GM23338 (cell line): ENCODE measurements around the gene ZC3H14. TPM values are rescaled to one million over a fixed set of nuclear protein-coding genes. Genes with fewer than 3 reads are reported as not detected.

Experiments used
- ATAC-seq: fragments of 200-7000 bp; cut with Tn5 transposase; 3 replicates; pipeline ENCODE4 v1.9.1; 2020
- DNase-seq: peaks from one replicate; pipeline ENCODE4 v3.0.0-alpha.2; 2015; ENCODE audit warnings: low spot score
- H2AFZ ChIP-seq: fragments of 200-600 bp; sonication (generic); 2 replicates; pipeline ENCODE4 v1.8.0; 2016; ENCODE audit warnings: antibody characterized with exemption, mild to moderate bottlenecking, moderate library complexity
- H3F3A ChIP-seq: fragments of 200-600 bp; sonication (generic); replicated peaks from 2 replicates; pipeline ENCODE4 v1.8.0; 2017; ENCODE audit warnings: antibody characterized with exemption, mixed run types, low read depth
- H3K27ac ChIP-seq: fragments of 200-600 bp; sonication (generic); 2 replicates; pipeline ENCODE4 v1.6.1; 2016; ENCODE audit warnings: low read depth
- H3K27me3 ChIP-seq: fragments of 200-600 bp; sonication (generic); 2 replicates; pipeline ENCODE4 v1.8.0; 2016; ENCODE audit warnings: mild to moderate bottlenecking, mixed run types, moderate library complexity; ENCODE audit not compliant: insufficient read depth
- H3K36me3 ChIP-seq: fragments of 200-600 bp; sonication (generic); 2 replicates; pipeline ENCODE4 v1.8.0; 2016; ENCODE audit warnings: mild to moderate bottlenecking; ENCODE audit not compliant: insufficient read depth
- H3K4me1 ChIP-seq: fragments of 200-600 bp; sonication (generic); 2 replicates; pipeline ENCODE4 v1.8.0; 2016; ENCODE audit warnings: mild to moderate bottlenecking, moderate library complexity; ENCODE audit not compliant: insufficient read depth
- H3K4me2 ChIP-seq: fragments of 200-600 bp; sonication (generic); 2 replicates; pipeline ENCODE4 v1.7.1; 2017; ENCODE audit warnings: mixed run types
- H3K4me3 ChIP-seq: fragments of 200-600 bp; sonication (generic); 2 replicates; pipeline ENCODE4 v1.6.1; 2016; ENCODE audit warnings: mixed run types
- H3K79me2 ChIP-seq: fragments of 200-600 bp; sonication (generic); replicated peaks from 2 replicates; pipeline ENCODE4 v1.8.0; 2017; ENCODE audit warnings: mild to moderate bottlenecking; ENCODE audit not compliant: insufficient read depth
- H3K9me2 ChIP-seq: fragments of 200-600 bp; sonication (generic); 2 replicates; pipeline ENCODE4 v1.8.0; 2017; ENCODE audit not compliant: insufficient read depth
- H4K20me1 ChIP-seq: fragments of 200-600 bp; sonication (generic); replicated peaks from 2 replicates; pipeline ENCODE4 v1.8.0; 2017; ENCODE audit warnings: mild to moderate bottlenecking; ENCODE audit not compliant: insufficient read depth
- H3K27ac Mint-ChIP-seq: 2 replicates; pipeline ENCODE4 v1.8.0; 2020; ENCODE audit warnings: inconsistent platforms, mild to moderate bottlenecking, moderate library complexity, mixed read lengths
- H3K27me3 Mint-ChIP-seq: 3 replicates; pipeline ENCODE4 v1.8.0; 2022; ENCODE audit warnings: low read depth, mild to moderate bottlenecking, moderate library complexity, mixed read lengths, inconsistent platforms; ENCODE audit not compliant: insufficient read depth, poor library complexity
- H3K36me3 Mint-ChIP-seq: 3 replicates; pipeline ENCODE4 v1.8.0; 2021; ENCODE audit warnings: low read depth, mild to moderate bottlenecking, inconsistent platforms, moderate library complexity, mixed read lengths
- H3K4me1 Mint-ChIP-seq: 3 replicates; pipeline ENCODE4 v1.8.0; 2020; ENCODE audit warnings: mild to moderate bottlenecking, inconsistent platforms, mixed read lengths
- H3K4me3 Mint-ChIP-seq: 3 replicates; pipeline ENCODE4 v1.8.0; 2021; ENCODE audit warnings: moderate library complexity, mild to moderate bottlenecking, inconsistent platforms, mixed read lengths
- H3K9me3 Mint-ChIP-seq: 3 replicates; pipeline ENCODE4 v1.8.0; 2020; ENCODE audit warnings: moderate library complexity, mild to moderate bottlenecking, inconsistent platforms, mixed read lengths
- CREB1 ChIP-seq: fragments of 250-450 bp; sonication (Bioruptor Pico); IDR thresholded peaks from 2 replicates; pipeline ENCODE4 v1.5.0; 2020; ENCODE audit warnings: low read depth, mild to moderate bottlenecking, moderate library complexity
- EZH2 ChIP-seq: fragments of 200-600 bp; sonication (generic); IDR thresholded peaks from one replicate; pipeline ENCODE4 v1.8.0; 2017; ENCODE audit warnings: antibody characterized with exemption, mild to moderate bottlenecking, low read depth; ENCODE audit not compliant: unreplicated experiment
- EZH2phosphoT487 ChIP-seq: fragments of 200-600 bp; sonication (generic); IDR thresholded peaks from one replicate; pipeline ENCODE4 v1.8.1; 2018; ENCODE audit warnings: antibody characterized with exemption; ENCODE audit not compliant: unreplicated experiment
- JUNB ChIP-seq: IDR thresholded peaks from one replicate; pipeline ENCODE4 v1.6.1; 2016; ENCODE audit warnings: antibody characterized with exemption; ENCODE audit not compliant: unreplicated experiment
- NANOG ChIP-seq: IDR thresholded peaks from 2 replicates; pipeline ENCODE4 v1.6.1; 2016; ENCODE audit warnings: antibody characterized with exemption, borderline replicate concordance
- POLR2AphosphoS5 ChIP-seq: IDR thresholded peaks from 2 replicates; pipeline ENCODE4 v1.6.1; 2016; ENCODE audit warnings: antibody characterized with exemption, low read depth
- STAT1 ChIP-seq: IDR thresholded peaks from one replicate; pipeline ENCODE4 v1.6.1; 2016; ENCODE audit warnings: antibody characterized with exemption; ENCODE audit not compliant: unreplicated experiment
- ZNF114 ChIP-seq: fragments of 250-450 bp; sonication (Bioruptor Pico); IDR thresholded peaks from 2 replicates; pipeline ENCODE4 v1.5.0; 2020; ENCODE audit warnings: mild to moderate bottlenecking, moderate library complexity
- ZNF331 ChIP-seq: fragments of 250-450 bp; sonication (Bioruptor Pico); IDR thresholded peaks from 2 replicates; pipeline ENCODE4 v1.5.0; 2020; ENCODE audit warnings: low read depth, mild to moderate bottlenecking, moderate library complexity
- polyA plus RNA-seq: library from polyadenylated mRNA; unstranded; fragments of >200 nt; fragmentation: Nextera tagmentation; extraction: Ambion mirVana; gene quantifications from 2 replicates; pipeline ENCODE4 v1.2.1, GENCODE V29; 2016
- total RNA-seq: library from RNA; depleted of rRNA; stranded (reverse); fragments of >200 nt; shearing (Covaris generic); gene quantifications from 2 replicates; pipeline ENCODE4 v1.2.3, GENCODE V29; 2014
- TF ChIP-seq, protein P1 (sequence below): IDR thresholded peaks from one replicate; pipeline ENCODE4 v1.6.1; 2018; ENCODE audit warnings: antibody characterized with exemption; ENCODE audit not compliant: unreplicated experiment
- TF ChIP-seq, protein P2 (sequence below): IDR thresholded peaks from 2 replicates; pipeline ENCODE4 v1.6.1; 2016; ENCODE audit warnings: antibody characterized with exemption
- TF ChIP-seq, protein P3 (sequence below), 2 experiments: fragments of 200-600 bp in 1 of 2; sonication (generic) in 1 of 2; conservative IDR thresholded peaks; 2 replicates each; pipeline versions ENCODE4 v1.5.1 to v1.6.1; 2016 to 2017; ENCODE audit warnings: antibody characterized with exemption in 2 of 2, low read depth in 2 of 2, mild to moderate bottlenecking in 2 of 2, moderate library complexity in 1 of 2

ZC3H14 gene
- total and polyA plus RNA-seq, 2 experiments from 2014 or later = 63.2 to 87.9 TPM

DNA sequence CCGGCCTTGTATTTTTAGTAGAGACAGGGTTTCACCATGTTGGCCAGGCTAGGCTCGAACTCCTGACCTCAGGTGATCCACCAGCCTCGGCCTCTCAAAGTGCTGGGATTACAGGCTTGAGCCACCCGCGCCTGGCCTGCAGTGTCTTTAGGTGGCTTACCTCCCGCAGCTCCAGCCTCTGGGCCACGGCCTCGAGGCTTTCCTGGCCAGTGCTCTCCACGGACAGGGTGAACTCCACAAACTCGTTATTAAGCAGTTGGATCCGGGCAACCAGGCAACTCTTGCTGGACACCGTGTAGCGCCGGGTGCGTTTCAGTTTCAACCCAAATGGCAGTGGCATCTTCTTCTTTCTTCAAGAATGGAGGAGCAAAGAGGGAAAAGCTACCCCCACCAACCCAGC, 12.8 kb upstream of the ZC3H14 start (continued):
- TF ChIP-seq, protein P1, sequence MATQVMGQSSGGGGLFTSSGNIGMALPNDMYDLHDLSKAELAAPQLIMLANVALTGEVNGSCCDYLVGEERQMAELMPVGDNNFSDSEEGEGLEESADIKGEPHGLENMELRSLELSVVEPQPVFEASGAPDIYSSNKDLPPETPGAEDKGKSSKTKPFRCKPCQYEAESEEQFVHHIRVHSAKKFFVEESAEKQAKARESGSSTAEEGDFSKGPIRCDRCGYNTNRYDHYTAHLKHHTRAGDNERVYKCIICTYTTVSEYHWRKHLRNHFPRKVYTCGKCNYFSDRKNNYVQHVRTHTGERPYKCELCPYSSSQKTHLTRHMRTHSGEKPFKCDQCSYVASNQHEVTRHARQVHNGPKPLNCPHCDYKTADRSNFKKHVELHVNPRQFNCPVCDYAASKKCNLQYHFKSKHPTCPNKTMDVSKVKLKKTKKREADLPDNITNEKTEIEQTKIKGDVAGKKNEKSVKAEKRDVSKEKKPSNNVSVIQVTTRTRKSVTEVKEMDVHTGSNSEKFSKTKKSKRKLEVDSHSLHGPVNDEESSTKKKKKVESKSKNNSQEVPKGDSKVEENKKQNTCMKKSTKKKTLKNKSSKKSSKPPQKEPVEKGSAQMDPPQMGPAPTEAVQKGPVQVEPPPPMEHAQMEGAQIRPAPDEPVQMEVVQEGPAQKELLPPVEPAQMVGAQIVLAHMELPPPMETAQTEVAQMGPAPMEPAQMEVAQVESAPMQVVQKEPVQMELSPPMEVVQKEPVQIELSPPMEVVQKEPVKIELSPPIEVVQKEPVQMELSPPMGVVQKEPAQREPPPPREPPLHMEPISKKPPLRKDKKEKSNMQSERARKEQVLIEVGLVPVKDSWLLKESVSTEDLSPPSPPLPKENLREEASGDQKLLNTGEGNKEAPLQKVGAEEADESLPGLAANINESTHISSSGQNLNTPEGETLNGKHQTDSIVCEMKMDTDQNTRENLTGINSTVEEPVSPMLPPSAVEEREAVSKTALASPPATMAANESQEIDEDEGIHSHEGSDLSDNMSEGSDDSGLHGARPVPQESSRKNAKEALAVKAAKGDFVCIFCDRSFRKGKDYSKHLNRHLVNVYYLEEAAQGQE = no peak
- TF ChIP-seq EZH2 (no peak), ZNF331 (no peak)

DNA sequence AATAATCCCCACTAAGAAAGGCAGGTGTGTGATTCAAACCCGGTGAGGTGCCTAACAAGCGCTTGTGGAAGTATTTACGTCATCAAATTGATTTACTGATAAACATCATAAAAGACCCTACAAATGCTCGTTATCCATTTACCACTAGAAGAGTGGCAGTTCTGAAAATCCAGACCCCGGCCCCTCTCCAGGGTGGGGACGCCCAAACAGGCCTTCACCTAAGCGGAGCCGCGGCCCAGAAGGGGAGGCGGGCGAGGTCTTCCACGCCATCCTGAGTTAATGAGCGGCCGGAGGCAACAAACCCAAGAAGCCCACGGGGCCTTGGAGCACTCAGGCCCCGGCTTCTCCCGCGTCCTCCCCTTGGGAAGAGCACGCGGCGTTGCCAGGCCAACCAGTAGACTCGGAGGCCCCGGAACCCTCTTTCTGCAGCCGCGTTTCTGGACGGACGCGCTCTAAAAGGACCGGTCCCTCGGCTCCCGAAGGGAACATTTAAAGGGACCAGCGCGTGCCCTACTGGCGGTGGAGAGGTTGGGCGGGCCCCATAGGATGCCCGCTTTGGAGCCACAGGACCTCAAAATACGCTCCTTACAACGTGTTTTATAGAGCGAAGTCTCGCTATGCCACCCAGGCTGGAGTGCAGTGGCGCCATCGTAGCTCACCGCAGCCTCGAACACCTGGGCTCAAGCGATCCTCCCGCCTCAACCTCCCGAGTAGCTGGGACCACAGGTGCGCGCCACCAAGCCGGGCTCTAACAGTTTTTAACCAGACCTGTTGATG, 11.6 kb upstream of the ZC3H14 start:
- no peak overlapping the region for H3K27ac Mint-ChIP-seq
- H2AFZ ChIP-seq = peak overlapping the region; percentile 94
- TF ChIP-seq ZNF114 (CRISPR knock-in tag) (peak; percentile 69; the same call in 1 of the 2 replicates), CREB1 (CRISPR knock-in tag) (0 out of 2 replicates have a peak, but pooled peaks have one; percentile 59), JUNB (no peak), POLR2AphosphoS5 (peak; percentile 60; the same call in 1 of the 2 replicates), STAT1 (no peak), EZH2 (no peak), EZH2phosphoT487 (no peak), ZNF331 (no peak), NANOG (no peak)
- TF ChIP-seq, protein P2, sequence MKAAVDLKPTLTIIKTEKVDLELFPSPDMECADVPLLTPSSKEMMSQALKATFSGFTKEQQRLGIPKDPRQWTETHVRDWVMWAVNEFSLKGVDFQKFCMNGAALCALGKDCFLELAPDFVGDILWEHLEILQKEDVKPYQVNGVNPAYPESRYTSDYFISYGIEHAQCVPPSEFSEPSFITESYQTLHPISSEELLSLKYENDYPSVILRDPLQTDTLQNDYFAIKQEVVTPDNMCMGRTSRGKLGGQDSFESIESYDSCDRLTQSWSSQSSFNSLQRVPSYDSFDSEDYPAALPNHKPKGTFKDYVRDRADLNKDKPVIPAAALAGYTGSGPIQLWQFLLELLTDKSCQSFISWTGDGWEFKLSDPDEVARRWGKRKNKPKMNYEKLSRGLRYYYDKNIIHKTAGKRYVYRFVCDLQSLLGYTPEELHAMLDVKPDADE = no peak
- TF ChIP-seq, protein P1 = no peak
- TF ChIP-seq, protein P3, sequence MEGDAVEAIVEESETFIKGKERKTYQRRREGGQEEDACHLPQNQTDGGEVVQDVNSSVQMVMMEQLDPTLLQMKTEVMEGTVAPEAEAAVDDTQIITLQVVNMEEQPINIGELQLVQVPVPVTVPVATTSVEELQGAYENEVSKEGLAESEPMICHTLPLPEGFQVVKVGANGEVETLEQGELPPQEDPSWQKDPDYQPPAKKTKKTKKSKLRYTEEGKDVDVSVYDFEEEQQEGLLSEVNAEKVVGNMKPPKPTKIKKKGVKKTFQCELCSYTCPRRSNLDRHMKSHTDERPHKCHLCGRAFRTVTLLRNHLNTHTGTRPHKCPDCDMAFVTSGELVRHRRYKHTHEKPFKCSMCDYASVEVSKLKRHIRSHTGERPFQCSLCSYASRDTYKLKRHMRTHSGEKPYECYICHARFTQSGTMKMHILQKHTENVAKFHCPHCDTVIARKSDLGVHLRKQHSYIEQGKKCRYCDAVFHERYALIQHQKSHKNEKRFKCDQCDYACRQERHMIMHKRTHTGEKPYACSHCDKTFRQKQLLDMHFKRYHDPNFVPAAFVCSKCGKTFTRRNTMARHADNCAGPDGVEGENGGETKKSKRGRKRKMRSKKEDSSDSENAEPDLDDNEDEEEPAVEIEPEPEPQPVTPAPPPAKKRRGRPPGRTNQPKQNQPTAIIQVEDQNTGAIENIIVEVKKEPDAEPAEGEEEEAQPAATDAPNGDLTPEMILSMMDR (conservative IDR thresholded peaks at IDR 0.05; ENCODE audit: low read depth in 2 of 2) = peak in 1 of 2 experiments; percentile 44; a peak in 1 of 4 replicates

More for the DNA sequence above, 11.6 kb upstream of the ZC3H14 start:
- 0 out of 2 replicates have a peak, but pooled peaks cover 5% of the 10 kb centered on the region for H3K36me3 ChIP-seq
- H4K20me1 ChIP-seq = no peaks in the 10 kb centered on the region; the same call in 1 of the 2 replicates
- H3K9me3 Mint-ChIP-seq = no peaks in the 10 kb centered on the region
- H3K4me2 ChIP-seq = peak overlapping the region; percentile 90
- peaks cover 22% of the 10 kb centered on the region for H3K4me1 ChIP-seq
- H3K4me3 Mint-ChIP-seq = peak overlapping the region; percentile 87
- H3K27me3 Mint-ChIP-seq = peaks cover 15% of the 10 kb centered on the region
- ATAC-seq = peak; percentile 86
- H3K9me2 ChIP-seq = no peaks in the 10 kb centered on the region
- H3K4me3 ChIP-seq = peak overlapping the region; percentile 70
- H3K36me3 Mint-ChIP-seq = peaks cover 3% of the 10 kb centered on the region; the same call in 2 of the 3 replicates
- H3K4me1 Mint-ChIP-seq = peaks cover 21% of the 10 kb centered on the region
- no peak overlapping the region for H3K27ac ChIP-seq
- H3K27me3 ChIP-seq = peaks cover 19% of the 10 kb centered on the region
- DNase-seq = peak; percentile 93
- H3K79me2 ChIP-seq = peaks cover 20% of the 10 kb centered on the region
- H3F3A ChIP-seq = 0 out of 2 replicates have a peak, but pooled peaks cover 3% of the 10 kb centered on the region
